ENCODE results near the gene TAX1BP1.

TAX1BP1 gene

DNA sequence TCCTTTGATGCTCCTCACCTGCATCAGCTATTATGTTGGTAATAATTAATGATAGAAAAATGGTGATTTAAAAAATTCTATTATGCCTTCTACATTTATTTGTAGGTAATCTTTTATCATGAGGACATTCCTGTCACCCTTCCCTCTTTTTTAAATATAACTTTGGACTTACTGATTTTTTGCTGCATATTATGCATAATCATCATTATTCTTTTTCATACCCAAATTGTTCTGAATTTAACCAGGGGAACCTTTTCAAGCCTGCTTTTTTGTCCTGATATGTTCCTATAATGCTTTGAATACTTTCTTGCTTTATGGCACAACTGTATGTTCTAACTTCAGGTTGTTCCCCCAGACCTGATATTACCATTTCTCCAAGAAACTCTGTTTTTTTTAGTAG is 48.5 kb downstream of the TAX1BP1 start:
- FAIRE-seq (no peak), DNase-seq (ENCODE audit: insufficient read length, low spot score) (no peak)
- TF ChIP-seq PAX5 (IDR thresholded peaks at IDR 0.05; ENCODE audit: insufficient read depth, low read length, severe bottlenecking) = no peak
- TF ChIP-seq SPI1 (IDR thresholded peaks at IDR 0.05; ENCODE audit: low read depth, low read length) = no peak
- no peak for TF ChIP-seq POLR2A (IDR thresholded peaks at IDR 0.05; ENCODE audit: low read depth, low read length)
- no peak for TF ChIP-seq POU2F2 (IDR thresholded peaks at IDR 0.05; ENCODE audit: low read depth, low read length)
- no peak for TF ChIP-seq POLR2AphosphoS5 (IDR thresholded peaks at IDR 0.05; ENCODE audit: low read depth, low read length)
- TF ChIP-seq TAF1 (IDR thresholded peaks at IDR 0.05; ENCODE audit: low read depth, low read length) = no peak

DNA sequence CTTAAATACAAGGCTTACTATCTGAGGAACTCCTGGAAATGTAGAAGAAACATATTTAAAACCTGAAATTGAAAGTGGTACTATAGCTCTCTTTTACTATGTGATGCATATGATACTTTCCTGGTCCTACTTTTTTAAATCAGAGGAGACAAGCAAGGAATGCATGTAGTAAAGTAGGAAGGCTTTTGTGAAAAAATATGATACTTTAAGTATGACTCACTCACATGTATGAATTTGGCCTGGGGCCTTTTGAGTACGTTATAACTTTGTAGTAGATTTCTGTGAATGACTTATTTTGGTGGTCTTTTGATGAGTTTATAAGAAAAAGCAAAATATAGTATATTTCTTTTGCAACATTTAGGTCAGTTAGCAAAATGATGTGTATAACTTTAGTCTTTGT is 53.8 kb downstream of the TAX1BP1 start:
- no peak for FAIRE-seq
- DNase-seq (ENCODE audit: insufficient read length, low spot score) = no peak
- TF ChIP-seq POLR2A (IDR thresholded peaks at IDR 0.05; ENCODE audit: low read depth, low read length) (no peak), TAF1 (IDR thresholded peaks at IDR 0.05; ENCODE audit: low read depth, low read length) (no peak), SPI1 (IDR thresholded peaks at IDR 0.05; ENCODE audit: low read depth, low read length) (no peak), PAX5 (IDR thresholded peaks at IDR 0.05; ENCODE audit: insufficient read depth, low read length, severe bottlenecking) (no peak), POLR2AphosphoS5 (IDR thresholded peaks at IDR 0.05; ENCODE audit: low read depth, low read length) (no peak), POU2F2 (IDR thresholded peaks at IDR 0.05; ENCODE audit: low read depth, low read length) (no peak)

DNA sequence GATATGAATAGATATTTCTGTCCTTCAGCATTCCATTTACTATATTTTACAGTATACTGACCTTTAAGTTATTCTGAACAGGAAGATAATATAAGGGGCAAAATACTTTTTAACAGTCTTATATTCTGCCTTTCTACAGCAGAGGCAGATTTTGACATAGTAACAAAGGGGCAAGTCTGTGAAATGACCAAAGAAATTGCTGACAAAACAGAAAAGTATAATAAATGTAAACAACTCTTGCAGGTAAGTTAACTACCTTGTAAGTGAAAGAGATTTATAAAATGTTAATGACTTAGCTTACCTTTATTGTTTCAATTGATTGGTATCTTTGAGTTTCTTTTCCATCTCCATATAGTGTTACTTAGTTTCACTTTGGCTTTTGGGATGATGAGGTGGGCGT is 56.0 kb downstream of the TAX1BP1 start:
- TF ChIP-seq PAX5 (IDR thresholded peaks at IDR 0.05; ENCODE audit: insufficient read depth, low read length, severe bottlenecking) (no peak), POLR2A (IDR thresholded peaks at IDR 0.05; ENCODE audit: low read depth, low read length) (no peak), TAF1 (IDR thresholded peaks at IDR 0.05; ENCODE audit: low read depth, low read length) (no peak), POLR2AphosphoS5 (IDR thresholded peaks at IDR 0.05; ENCODE audit: low read depth, low read length) (no peak), POU2F2 (IDR thresholded peaks at IDR 0.05; ENCODE audit: low read depth, low read length) (no peak), SPI1 (IDR thresholded peaks at IDR 0.05; ENCODE audit: low read depth, low read length) (no peak)
- FAIRE-seq (no peak), DNase-seq (ENCODE audit: insufficient read length, low spot score) (no peak)

DNA sequence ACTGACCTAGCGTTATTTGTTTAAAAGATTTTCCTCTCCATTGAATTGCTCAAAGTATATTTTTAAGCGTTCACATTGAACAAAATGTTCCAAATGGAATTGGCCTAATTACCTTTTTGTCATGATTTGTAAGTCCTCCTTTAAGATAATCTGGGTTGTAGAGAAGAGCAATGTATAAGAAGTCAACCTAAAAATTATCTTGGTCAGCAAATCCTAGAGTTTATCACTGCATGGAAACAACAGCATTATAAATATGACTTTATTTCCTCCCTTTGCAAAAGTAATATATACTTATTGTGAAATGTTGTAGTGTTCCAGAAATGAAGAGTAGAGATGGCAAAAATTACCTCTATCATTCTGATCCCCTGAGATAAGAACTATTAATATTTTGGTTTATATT is 59.2 kb downstream of the TAX1BP1 start:
- no peak for TF ChIP-seq POLR2A (IDR thresholded peaks at IDR 0.05; ENCODE audit: low read depth, low read length)
- TF ChIP-seq TAF1 (IDR thresholded peaks at IDR 0.05; ENCODE audit: low read depth, low read length) = no peak
- TF ChIP-seq POU2F2 (IDR thresholded peaks at IDR 0.05; ENCODE audit: low read depth, low read length) = no peak
- TF ChIP-seq PAX5 (IDR thresholded peaks at IDR 0.05; ENCODE audit: insufficient read depth, low read length, severe bottlenecking) = no peak
- TF ChIP-seq SPI1 (IDR thresholded peaks at IDR 0.05; ENCODE audit: low read depth, low read length) = no peak
- TF ChIP-seq POLR2AphosphoS5 (IDR thresholded peaks at IDR 0.05; ENCODE audit: low read depth, low read length) = no peak
- FAIRE-seq (no peak), DNase-seq (ENCODE audit: insufficient read length, low spot score) (no peak)

DNA sequence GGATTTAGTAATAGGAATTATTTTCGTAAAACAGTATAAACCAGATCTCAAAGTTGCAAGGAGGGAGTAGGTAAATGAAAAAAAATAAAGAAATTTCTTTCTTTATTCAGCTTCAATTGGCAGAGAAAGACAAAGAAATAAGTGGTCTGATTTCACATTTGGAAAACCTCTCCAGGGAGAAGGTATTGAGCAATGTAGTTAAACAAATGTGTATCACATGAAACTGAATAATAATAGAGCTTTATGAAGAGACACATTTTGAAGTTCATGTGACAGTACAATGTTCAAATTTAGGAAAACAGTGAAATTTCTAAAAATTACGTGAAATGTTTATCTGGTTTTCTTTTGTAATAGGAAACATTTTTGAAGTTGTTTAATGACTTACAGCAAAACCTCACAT is 63.0 kb downstream of the TAX1BP1 start:
- FAIRE-seq (no peak), DNase-seq (ENCODE audit: insufficient read length, low spot score) (no peak)
- TF ChIP-seq POU2F2 (IDR thresholded peaks at IDR 0.05; ENCODE audit: low read depth, low read length) = no peak
- TF ChIP-seq TAF1 (IDR thresholded peaks at IDR 0.05; ENCODE audit: low read depth, low read length) = no peak
- TF ChIP-seq POLR2A (IDR thresholded peaks at IDR 0.05; ENCODE audit: low read depth, low read length) = no peak
- TF ChIP-seq PAX5 (IDR thresholded peaks at IDR 0.05; ENCODE audit: insufficient read depth, low read length, severe bottlenecking) = no peak
- TF ChIP-seq POLR2AphosphoS5 (IDR thresholded peaks at IDR 0.05; ENCODE audit: low read depth, low read length) = no peak
- TF ChIP-seq SPI1 (IDR thresholded peaks at IDR 0.05; ENCODE audit: low read depth, low read length) = no peak

DNA sequence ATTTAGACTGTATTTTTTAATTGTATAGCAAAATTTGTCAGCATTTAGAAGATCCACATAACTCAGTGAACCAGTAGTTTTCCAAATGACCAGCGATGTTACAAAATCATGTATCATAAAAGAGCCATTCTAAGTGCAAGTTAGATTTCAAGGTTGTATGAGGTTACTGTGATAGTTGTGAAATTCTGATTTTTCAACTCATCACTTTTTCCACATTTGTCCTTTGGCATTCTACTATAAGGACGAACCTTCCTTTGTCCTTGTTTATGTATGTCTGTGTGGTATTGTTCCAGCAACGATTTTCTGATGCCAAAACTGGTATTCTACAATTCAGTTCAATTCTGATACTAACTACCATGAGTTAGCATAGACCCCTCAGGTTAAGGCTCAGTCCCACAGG is 64.2 kb downstream of the TAX1BP1 start:
- FAIRE-seq (peak; percentile 23), DNase-seq (ENCODE audit: insufficient read length, low spot score) (no peak)
- no peak for TF ChIP-seq PAX5 (IDR thresholded peaks at IDR 0.05; ENCODE audit: insufficient read depth, low read length, severe bottlenecking)
- no peak for TF ChIP-seq POU2F2 (IDR thresholded peaks at IDR 0.05; ENCODE audit: low read depth, low read length)
- no peak for TF ChIP-seq SPI1 (IDR thresholded peaks at IDR 0.05; ENCODE audit: low read depth, low read length)
- TF ChIP-seq POLR2AphosphoS5 (IDR thresholded peaks at IDR 0.05; ENCODE audit: low read depth, low read length) = no peak
- no peak for TF ChIP-seq POLR2A (IDR thresholded peaks at IDR 0.05; ENCODE audit: low read depth, low read length)
- TF ChIP-seq TAF1 (IDR thresholded peaks at IDR 0.05; ENCODE audit: low read depth, low read length) = no peak

DNA sequence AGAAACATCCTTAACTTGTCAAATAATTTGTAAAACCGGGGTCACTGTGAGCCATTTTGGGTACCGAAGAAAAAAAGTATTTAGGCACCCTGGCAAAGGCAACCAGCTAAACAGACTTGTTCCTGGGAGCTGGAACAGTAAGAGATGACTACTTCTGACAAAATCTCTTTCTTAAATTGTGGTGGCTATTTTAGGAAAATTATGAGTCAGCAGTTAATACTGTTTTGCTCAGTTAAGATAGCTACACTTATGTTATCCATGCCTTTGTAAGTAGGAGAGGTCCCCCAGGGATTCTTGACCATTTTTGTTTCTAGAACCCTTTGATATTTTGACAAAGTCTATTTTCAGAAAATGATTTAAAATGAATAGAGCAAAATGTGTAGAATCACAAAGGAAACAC is 68.7 kb downstream of the TAX1BP1 start:
- TF ChIP-seq SPI1 (IDR thresholded peaks at IDR 0.05; ENCODE audit: low read depth, low read length) = no peak
- TF ChIP-seq PAX5 (IDR thresholded peaks at IDR 0.05; ENCODE audit: insufficient read depth, low read length, severe bottlenecking) = no peak
- TF ChIP-seq TAF1 (IDR thresholded peaks at IDR 0.05; ENCODE audit: low read depth, low read length) = no peak
- TF ChIP-seq POLR2AphosphoS5 (IDR thresholded peaks at IDR 0.05; ENCODE audit: low read depth, low read length) = no peak
- TF ChIP-seq POLR2A (IDR thresholded peaks at IDR 0.05; ENCODE audit: low read depth, low read length) = no peak
- TF ChIP-seq POU2F2 (IDR thresholded peaks at IDR 0.05; ENCODE audit: low read depth, low read length) = no peak
- DNase-seq (ENCODE audit: insufficient read length, low spot score) = no peak

DNA sequence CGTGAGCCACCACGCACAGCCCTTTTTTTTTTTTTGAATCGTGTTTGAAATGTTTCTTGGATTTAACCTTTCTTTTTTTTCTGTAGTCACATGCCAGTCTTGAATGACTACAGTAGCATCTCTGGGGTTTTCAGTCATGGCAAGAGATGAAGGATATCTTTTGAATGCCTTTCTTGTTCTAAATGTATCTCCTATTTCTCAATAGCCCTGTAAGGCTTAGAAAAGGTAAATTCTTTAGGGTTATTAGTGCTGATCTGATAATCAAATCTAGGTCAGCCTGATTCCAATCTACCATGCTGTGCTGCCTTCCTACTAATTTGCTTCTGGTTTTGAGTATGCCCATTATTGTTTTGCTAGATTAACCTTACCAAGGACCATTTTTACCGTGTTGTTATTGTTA is 70.2 kb downstream of the TAX1BP1 start:
- TF ChIP-seq POU2F2 (IDR thresholded peaks at IDR 0.05; ENCODE audit: low read depth, low read length) = no peak
- no peak for TF ChIP-seq SPI1 (IDR thresholded peaks at IDR 0.05; ENCODE audit: low read depth, low read length)
- TF ChIP-seq POLR2A (IDR thresholded peaks at IDR 0.05; ENCODE audit: low read depth, low read length) = no peak
- TF ChIP-seq TAF1 (IDR thresholded peaks at IDR 0.05; ENCODE audit: low read depth, low read length) = no peak
- TF ChIP-seq POLR2AphosphoS5 (IDR thresholded peaks at IDR 0.05; ENCODE audit: low read depth, low read length) = no peak
- TF ChIP-seq PAX5 (IDR thresholded peaks at IDR 0.05; ENCODE audit: insufficient read depth, low read length, severe bottlenecking) = no peak
- DNase-seq (ENCODE audit: insufficient read length, low spot score) = no peak
- no peak for FAIRE-seq

More for the DNA sequence above, 68.7 kb downstream of the TAX1BP1 start:
- FAIRE-seq = no peak

DNA sequence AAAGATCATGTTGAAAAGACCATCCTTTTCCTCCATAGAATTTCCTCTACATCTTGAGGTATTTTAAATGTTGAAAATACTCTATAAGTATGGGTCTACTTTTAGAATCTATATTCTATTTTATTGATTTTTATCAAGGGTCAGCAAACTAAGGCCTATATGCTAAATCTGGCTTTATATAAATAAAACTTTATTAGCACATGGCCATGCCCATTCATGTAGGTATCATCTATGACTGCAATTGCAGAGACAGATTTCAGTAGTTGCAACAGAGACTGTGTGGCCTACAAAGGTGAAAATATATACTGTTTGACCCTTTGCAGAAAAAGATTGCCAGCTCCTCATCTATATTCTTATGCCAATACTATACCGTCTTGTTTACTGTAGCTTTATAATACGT is 72.7 kb downstream of the TAX1BP1 start:
- FAIRE-seq (peak; percentile 51), DNase-seq (ENCODE audit: insufficient read length, low spot score) (no peak)
- no peak for TF ChIP-seq TAF1 (IDR thresholded peaks at IDR 0.05; ENCODE audit: low read depth, low read length)
- TF ChIP-seq SPI1 (IDR thresholded peaks at IDR 0.05; ENCODE audit: low read depth, low read length) = no peak
- no peak for TF ChIP-seq POLR2A (IDR thresholded peaks at IDR 0.05; ENCODE audit: low read depth, low read length)
- no peak for TF ChIP-seq POLR2AphosphoS5 (IDR thresholded peaks at IDR 0.05; ENCODE audit: low read depth, low read length)
- TF ChIP-seq POU2F2 (IDR thresholded peaks at IDR 0.05; ENCODE audit: low read depth, low read length) = no peak
- no peak for TF ChIP-seq PAX5 (IDR thresholded peaks at IDR 0.05; ENCODE audit: insufficient read depth, low read length, severe bottlenecking)

DNA sequence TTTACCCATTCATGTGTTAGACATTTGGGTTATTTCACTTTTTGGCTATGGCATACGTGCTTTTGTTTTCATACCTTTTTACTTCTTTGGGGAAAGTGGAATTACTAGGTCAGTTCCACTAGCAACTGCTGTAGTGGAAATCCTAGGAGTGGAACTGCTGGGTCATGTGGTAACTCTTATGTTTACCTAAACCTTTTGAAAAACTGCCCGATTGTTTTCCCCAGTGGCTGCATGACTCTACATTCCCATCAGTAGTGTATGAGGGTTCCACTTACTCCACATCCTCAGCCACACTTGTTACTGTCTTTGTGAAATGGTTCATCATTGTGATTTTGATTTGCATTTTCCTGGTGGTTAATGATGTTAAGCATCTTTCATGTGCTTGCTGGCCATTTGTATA is 82.3 kb downstream of the TAX1BP1 start:
- TF ChIP-seq POU2F2 (IDR thresholded peaks at IDR 0.05; ENCODE audit: low read depth, low read length) (no peak), SPI1 (IDR thresholded peaks at IDR 0.05; ENCODE audit: low read depth, low read length) (no peak), PAX5 (IDR thresholded peaks at IDR 0.05; ENCODE audit: insufficient read depth, low read length, severe bottlenecking) (no peak)
- no peak for DNase-seq (ENCODE audit: insufficient read length, low spot score)
- FAIRE-seq = no peak

Measured in GM12891 (cell line).